Endothelial cell of umbilical vein (primary cell): ENCODE data around the gene PALD1. TPM values are rescaled to one million over a fixed set of nuclear protein-coding genes. Genes with fewer than 3 reads are reported as not detected.

Experiments
- BruUV-seq: library from RNA; stranded (reverse); fragments of 400-500 nt; replicated peaks from 2 replicates; lab custom pipeline; 2021; lab: Mats Ljungman, UMichigan
- CTCF ChIA-PET: fragments of 300-600, 350-600 bp; sonication (Branson Sonifier 250); formaldehyde crosslinking; loops from one replicate; lab custom pipeline; 2021; ENCODE audit warnings: antibody characterized with exemption, inconsistent platforms; lab: Charles Lee
- POLR2A ChIA-PET: fragments of 300-600, 350-600 bp; sonication (Branson Sonifier 250); formaldehyde crosslinking; loops from one replicate; lab custom pipeline; 2021; ENCODE audit warnings: antibody characterized with exemption, inconsistent platforms; lab: Charles Lee
- DNase-seq: peaks from one replicate; pipeline ENCODE4 v3.0.0-alpha.2; 2011; ENCODE audit warnings: low read depth, low spot score
- FAIRE-seq: peaks from 2 replicates; lab custom pipeline; 2011; peaks lifted over from hg19 to GRCh38; lab: Jason Lieb, UNC
- H2AFZ ChIP-seq: 2 replicates; pipeline ENCODE4 v1.6.0; 2012; ENCODE audit warnings: low read depth, low read length, control low read depth, inconsistent platforms
- H3K27ac ChIP-seq: 2 replicates; pipeline ENCODE4 v1.5.1; 2011; ENCODE audit warnings: low read depth, mild to moderate bottlenecking, control low read depth, low read length, moderate library complexity; ENCODE audit not compliant: insufficient read depth
- H3K27me3 ChIP-seq, 2 experiments: 2 replicates each; pipeline versions ENCODE4 v1.6.0 to v1.6.1; 2011; ENCODE audit warnings: low read length in 2 of 2, mixed read lengths in 1 of 2; ENCODE audit not compliant: control insufficient read depth in 2 of 2, insufficient read depth in 2 of 2
- H3K36me3 ChIP-seq, 2 experiments: 2 replicates in 1 of 2; 3 replicates in 1 of 2; pipeline ENCODE4 v1.5.1; 2011; ENCODE audit warnings: low read length in 2 of 2, mild to moderate bottlenecking in 1 of 2, moderate library complexity in 1 of 2; ENCODE audit not compliant: control insufficient read depth in 2 of 2, insufficient read depth in 2 of 2; ENCODE audit errors: extremely low read depth in 1 of 2
- H3K4me1 ChIP-seq: 3 replicates; pipeline ENCODE4 v1.5.1; 2011; ENCODE audit warnings: mild to moderate bottlenecking, low read length; ENCODE audit not compliant: control insufficient read depth, insufficient read depth; ENCODE audit errors: extremely low read depth
- H3K4me2 ChIP-seq: 2 replicates; pipeline ENCODE4 v1.6.1; 2011; ENCODE audit warnings: low read length, control low read depth, mixed read lengths; ENCODE audit not compliant: insufficient read depth
- H3K4me3 ChIP-seq, 3 experiments: fragments of 200-600 bp in 1 of 3; sonication (generic), shearing (Covaris generic) in 1 of 3; replicated peaks in 1 of 3; 2 replicates each; pipeline ENCODE4 v1.5.1; 2011 to 2016; ENCODE audit warnings: control low read depth in 3 of 3, low read length in 3 of 3, mild to moderate bottlenecking in 2 of 3, inconsistent platforms in 1 of 3, low read depth in 1 of 3, moderate library complexity in 1 of 3; ENCODE audit not compliant: insufficient read depth in 1 of 3
- H3K79me2 ChIP-seq: 2 replicates; pipeline ENCODE4 v1.6.0; 2012; ENCODE audit warnings: low read length, inconsistent platforms; ENCODE audit not compliant: control insufficient read depth, insufficient read depth
- H3K9ac ChIP-seq: replicated peaks from 2 replicates; pipeline ENCODE3; 2011; ENCODE audit warnings: low read length, control low read depth; ENCODE audit not compliant: insufficient read depth; ENCODE audit errors: extremely low read depth
- H3K9me1 ChIP-seq: replicated peaks from 3 replicates; pipeline ENCODE4 v1.6.0; 2011; ENCODE audit warnings: mild to moderate bottlenecking, low read length; ENCODE audit not compliant: control insufficient read depth, insufficient read depth; ENCODE audit errors: extremely low read depth
- H3K9me3 ChIP-seq: replicated peaks from 2 replicates; pipeline ENCODE4 v1.5.1; 2012; ENCODE audit warnings: low read length, inconsistent platforms; ENCODE audit not compliant: control insufficient read depth, insufficient read depth
- H4K20me1 ChIP-seq: replicated peaks from 2 replicates; pipeline ENCODE3; 2011; ENCODE audit warnings: mild to moderate bottlenecking, low read length; ENCODE audit not compliant: control insufficient read depth, insufficient read depth; ENCODE audit errors: extremely low read depth
- EZH2 ChIP-seq: IDR thresholded peaks from 2 replicates; pipeline ENCODE4 v1.6.1; 2012; ENCODE audit warnings: borderline replicate concordance, low read depth, mild to moderate bottlenecking, moderate library complexity, low read length, inconsistent platforms; ENCODE audit not compliant: severe bottlenecking
- FOS ChIP-seq: IDR thresholded peaks from 2 replicates; pipeline ENCODE4 v1.6.1; 2011; ENCODE audit warnings: mild to moderate bottlenecking, low read length, moderate library complexity, borderline replicate concordance; ENCODE audit not compliant: insufficient read depth
- GATA2 ChIP-seq: IDR thresholded peaks from 2 replicates; pipeline ENCODE4 v1.7.0; 2011; ENCODE audit warnings: low read depth, mild to moderate bottlenecking, moderate library complexity, mixed read lengths, low read length; ENCODE audit not compliant: insufficient read length, insufficient read depth
- JUN ChIP-seq: IDR thresholded peaks from 2 replicates; pipeline ENCODE4 v1.6.1; 2011; ENCODE audit warnings: borderline replicate concordance, low read depth; ENCODE audit not compliant: insufficient read length, insufficient read depth
- MYC ChIP-seq: IDR thresholded peaks from one replicate; pipeline ENCODE4 v1.6.1; 2011; ENCODE audit warnings: mild to moderate bottlenecking, low read depth, low read length
- POLR2A ChIP-seq: IDR thresholded peaks from 2 replicates; pipeline ENCODE4 v1.6.1; 2012; ENCODE audit warnings: low read depth, mild to moderate bottlenecking, control low read depth, low read length
- POLR2AphosphoS5 ChIP-seq: IDR thresholded peaks from 2 replicates; pipeline ENCODE4 v1.6.1; 2012; ENCODE audit warnings: low read depth, mild to moderate bottlenecking, control low read depth, low read length, moderate library complexity; ENCODE audit not compliant: insufficient read depth
- dilution Hi-C: fragments of 300-500 bp; cut with MboI; formaldehyde crosslinking; loops from one replicate; pipeline ENCODE4 v1.15.0; 2019; ENCODE audit warnings: low sequenced_read_pairs; ENCODE audit not compliant: extremely low pct_ligation_motif_present
- intact Hi-C: fragments of 100-400 bp; cut with micrococcal nuclease; formaldehyde crosslinking; loops from one replicate; pipeline ENCODE4 v1.10.0; 2022
- polyA plus RNA-seq, 4 experiments: library from polyadenylated mRNA; depleted of rRNA in 3 of 4; stranded (reverse) in 3 of 4; unstranded in 1 of 4; fragments of >200 nt; gene quantifications; 2 replicates each; pipeline versions ENCODE4 v1.2.1 to v1.2.3, GENCODE V29; 2011 to 2012; ENCODE audit warnings: missing spikeins in 1 of 4
- total RNA-seq: library from RNA; stranded (reverse); gene quantifications from 2 replicates; pipeline ENCODE4 v1.2.3, GENCODE V29; 2021
- TF ChIP-seq, protein P1 (sequence below): IDR thresholded peaks from 2 replicates; pipeline ENCODE4 v1.6.1; 2011; ENCODE audit not compliant: insufficient read depth, insufficient read length
- TF ChIP-seq, protein P2 (sequence below), 2 donors: IDR thresholded peaks; 1 replicate in 1 of 2; 2 replicates in 1 of 2; pipeline ENCODE4 v1.5.1; 2011; ENCODE audit warnings: low read length in 2 of 2, mild to moderate bottlenecking in 2 of 2, moderate library complexity in 2 of 2, control low read depth in 1 of 2, inconsistent platforms in 1 of 2, low read depth in 1 of 2; ENCODE audit not compliant: insufficient read depth in 1 of 2; ENCODE audit errors: extremely low read depth in 1 of 2

The PALD1 gene
- total and polyA plus RNA-seq, 2 donors (not counting 3 experiments of a cell fraction or from before 2014, with no cell fraction given): 16.6 to 73.3 TPM

DNA sequence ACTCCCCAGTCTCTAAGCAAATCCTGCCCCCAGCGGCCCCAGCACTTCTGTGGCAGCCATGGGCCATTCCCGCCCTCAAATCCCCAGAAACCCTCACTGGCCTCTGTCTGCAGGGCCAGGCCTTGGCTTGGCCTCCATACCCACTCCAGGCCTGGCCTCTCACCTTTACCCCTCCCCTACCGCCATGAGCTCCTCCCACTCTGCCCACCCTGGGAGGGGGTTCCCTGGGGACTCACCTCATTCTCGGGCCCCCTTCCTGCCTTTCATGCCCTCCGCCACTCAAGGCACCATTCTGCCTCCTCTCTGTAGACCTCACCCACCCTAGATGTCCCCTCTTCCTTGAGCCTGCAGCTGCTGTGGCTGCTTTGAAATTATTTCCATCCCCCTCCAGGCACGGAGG is 83.0 kb downstream of the PALD1 start:
- H3K4me1 ChIP-seq: no peaks in the 10 kb centered on the region
- no peak for DNase-seq
- no peaks in the 10 kb centered on the region for H3K9me3 ChIP-seq
- BruUV-seq: no TSS peak
- no peak overlapping the region for H3K9ac ChIP-seq
- CTCF ChIA-PET: interaction anchor here (1.7 to 2.3 kb wide), 2 partner anchors 101 to 198 kb away, joined by 8 read pairs; no protein-coding TSS in a partner anchor
- H3K4me3 ChIP-seq: no peak overlapping the region
- H3K27me3 ChIP-seq: no peaks in the 10 kb centered on the region
- H3K27ac ChIP-seq: no peak overlapping the region
- intact Hi-C loops (no loop called here), dilution Hi-C loops (no loop called here)
- no peaks in the 10 kb centered on the region for H3K9me1 ChIP-seq
- no peak overlapping the region for H3K4me2 ChIP-seq
- TF ChIP-seq, protein P1, sequence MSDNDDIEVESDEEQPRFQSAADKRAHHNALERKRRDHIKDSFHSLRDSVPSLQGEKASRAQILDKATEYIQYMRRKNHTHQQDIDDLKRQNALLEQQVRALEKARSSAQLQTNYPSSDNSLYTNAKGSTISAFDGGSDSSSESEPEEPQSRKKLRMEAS: no peak
- TF ChIP-seq POLR2AphosphoS5 (no peak), GATA2 (no peak), JUN (no peak), EZH2 (no peak), FOS (no peak), POLR2A (no peak), MYC (no peak)
- TF ChIP-seq, protein P2, sequence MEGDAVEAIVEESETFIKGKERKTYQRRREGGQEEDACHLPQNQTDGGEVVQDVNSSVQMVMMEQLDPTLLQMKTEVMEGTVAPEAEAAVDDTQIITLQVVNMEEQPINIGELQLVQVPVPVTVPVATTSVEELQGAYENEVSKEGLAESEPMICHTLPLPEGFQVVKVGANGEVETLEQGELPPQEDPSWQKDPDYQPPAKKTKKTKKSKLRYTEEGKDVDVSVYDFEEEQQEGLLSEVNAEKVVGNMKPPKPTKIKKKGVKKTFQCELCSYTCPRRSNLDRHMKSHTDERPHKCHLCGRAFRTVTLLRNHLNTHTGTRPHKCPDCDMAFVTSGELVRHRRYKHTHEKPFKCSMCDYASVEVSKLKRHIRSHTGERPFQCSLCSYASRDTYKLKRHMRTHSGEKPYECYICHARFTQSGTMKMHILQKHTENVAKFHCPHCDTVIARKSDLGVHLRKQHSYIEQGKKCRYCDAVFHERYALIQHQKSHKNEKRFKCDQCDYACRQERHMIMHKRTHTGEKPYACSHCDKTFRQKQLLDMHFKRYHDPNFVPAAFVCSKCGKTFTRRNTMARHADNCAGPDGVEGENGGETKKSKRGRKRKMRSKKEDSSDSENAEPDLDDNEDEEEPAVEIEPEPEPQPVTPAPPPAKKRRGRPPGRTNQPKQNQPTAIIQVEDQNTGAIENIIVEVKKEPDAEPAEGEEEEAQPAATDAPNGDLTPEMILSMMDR (IDR thresholded peaks at IDR 0.05; ENCODE audit: extremely low read depth in 1 of 2, insufficient read depth in 1 of 2, low read depth in 1 of 2, low read length in 2 of 2): no peak
- FAIRE-seq: no peak
- H3K36me3 ChIP-seq: no peaks in the 10 kb centered on the region
- H4K20me1 ChIP-seq: no peaks in the 10 kb centered on the region
- no peak overlapping the region for H2AFZ ChIP-seq
- POLR2A ChIA-PET: no interaction called here
- no peaks in the 10 kb centered on the region for H3K79me2 ChIP-seq
